H9 (cell line): Measurements from ENCODE around the gene ST6GALNAC5. TPM values are rescaled to one million over a fixed set of nuclear protein-coding genes. Genes with fewer than 3 reads are reported as not detected.

ENCODE experiments used
- DNase-seq: peaks from one replicate; pipeline ENCODE4 v3.0.0-alpha.2; 2017
- H2AFZ ChIP-seq: one replicate; pipeline ENCODE4 v1.6.1; 2013; ENCODE audit warnings: mild to moderate bottlenecking, low read length, control low read depth, moderate library complexity
- H2AK5ac ChIP-seq: 2 replicates; pipeline ENCODE4 v1.6.1; 2013; ENCODE audit warnings: low read length, control low read depth, mixed read lengths; ENCODE audit not compliant: insufficient read length
- H2BK120ac ChIP-seq: one replicate; pipeline ENCODE4 v1.6.1; 2013; ENCODE audit warnings: low read depth, mild to moderate bottlenecking, low read length, control low read depth, inconsistent platforms; ENCODE audit not compliant: poor library complexity, severe bottlenecking
- H2BK12ac ChIP-seq: 2 replicates; pipeline ENCODE4 v1.6.1; 2013; ENCODE audit warnings: low read length, control low read depth, mixed read lengths, low read depth; ENCODE audit not compliant: insufficient read length
- H2BK15ac ChIP-seq: 2 replicates; pipeline ENCODE4 v1.6.1; 2013; ENCODE audit warnings: low read depth, low read length, control low read depth
- H2BK20ac ChIP-seq: one replicate; pipeline ENCODE4 v1.6.1; 2013; ENCODE audit warnings: low read depth, mild to moderate bottlenecking, low read length, control low read depth, inconsistent platforms; ENCODE audit not compliant: poor library complexity, severe bottlenecking
- H2BK5ac ChIP-seq: 2 replicates; pipeline ENCODE4 v1.6.1; 2013; ENCODE audit warnings: low read length, control low read depth, mixed read lengths; ENCODE audit not compliant: insufficient read length
- H3K14ac ChIP-seq: 2 replicates; pipeline ENCODE4 v1.6.1; 2013; ENCODE audit warnings: low read length, control low read depth; ENCODE audit not compliant: insufficient read depth
- H3K18ac ChIP-seq: 2 replicates; pipeline ENCODE4 v1.6.1; 2013; ENCODE audit warnings: low read depth, mild to moderate bottlenecking, mixed read lengths, low read length, control low read depth; ENCODE audit not compliant: insufficient read length
- H3K23ac ChIP-seq: 2 replicates; pipeline ENCODE4 v1.6.1; 2013; ENCODE audit warnings: low read length, control low read depth, mixed read lengths, low read depth; ENCODE audit not compliant: insufficient read length
- H3K23me2 ChIP-seq: 2 replicates; pipeline ENCODE4 v1.6.1; 2013; ENCODE audit warnings: low read depth, mild to moderate bottlenecking, mixed read lengths, low read length, control low read depth; ENCODE audit not compliant: insufficient read length, poor library complexity, severe bottlenecking
- H3K27ac ChIP-seq: 2 replicates; pipeline ENCODE4 v1.5.1; 2013; ENCODE audit warnings: low read length, control low read depth, mixed read lengths, low read depth; ENCODE audit not compliant: insufficient read length
- H3K27me3 ChIP-seq: 2 replicates; pipeline ENCODE4 v1.6.1; 2013; ENCODE audit warnings: low read length, control low read depth, inconsistent platforms; ENCODE audit not compliant: insufficient read depth
- H3K4ac ChIP-seq: 2 replicates; pipeline ENCODE4 v1.6.1; 2013; ENCODE audit warnings: low read depth, mild to moderate bottlenecking, control low read depth, inconsistent platforms, low read length, moderate library complexity
- H3K4me1 ChIP-seq: 2 replicates; pipeline ENCODE4 v1.6.1; 2013; ENCODE audit warnings: low read length, control low read depth, inconsistent platforms; ENCODE audit not compliant: insufficient read depth
- H3K4me2 ChIP-seq: 2 replicates; pipeline ENCODE4 v1.6.1; 2013; ENCODE audit warnings: low read length, control low read depth, mixed read lengths; ENCODE audit not compliant: insufficient read length, insufficient read depth
- H3K56ac ChIP-seq: 2 replicates; pipeline ENCODE4 v1.6.1; 2013; ENCODE audit warnings: low read depth, mild to moderate bottlenecking, mixed read lengths, low read length, control low read depth; ENCODE audit not compliant: insufficient read length
- H3K79me1 ChIP-seq: 2 replicates; pipeline ENCODE4 v1.6.1; 2013; ENCODE audit warnings: low read depth, mild to moderate bottlenecking, moderate library complexity, low read length, control low read depth, inconsistent platforms; ENCODE audit not compliant: insufficient read depth, poor library complexity, severe bottlenecking
- H3K79me2 ChIP-seq: 2 replicates; pipeline ENCODE4 v1.6.1; 2013; ENCODE audit warnings: low read length, control low read depth, inconsistent platforms; ENCODE audit not compliant: insufficient read depth
- H3K9ac ChIP-seq: 2 replicates; pipeline ENCODE4 v1.6.1; 2013; ENCODE audit warnings: low read length, control low read depth, mixed read lengths; ENCODE audit not compliant: insufficient read length; ENCODE audit errors: extremely low read depth
- H3K9me3 ChIP-seq: one replicate; pipeline ENCODE4 v1.6.1; 2013; ENCODE audit warnings: low read depth, low read length, inconsistent platforms; ENCODE audit not compliant: control insufficient read depth
- H3T11ph ChIP-seq: one replicate; pipeline ENCODE4 v1.6.1; 2013; ENCODE audit warnings: mild to moderate bottlenecking, low read length, control low read depth, inconsistent platforms
- H4K20me1 ChIP-seq: one replicate; pipeline ENCODE4 v1.6.1; 2013; ENCODE audit not compliant: control insufficient read depth, insufficient read length, insufficient read depth
- H4K5ac ChIP-seq: 2 replicates; pipeline ENCODE4 v1.6.1; 2013; ENCODE audit warnings: low read depth, mild to moderate bottlenecking, mixed read lengths, low read length, control low read depth; ENCODE audit not compliant: insufficient read length
- H4K8ac ChIP-seq: replicated peaks from 2 replicates; pipeline ENCODE4 v1.6.1; 2013; ENCODE audit warnings: low read length, control low read depth, mixed read lengths, low read depth; ENCODE audit not compliant: insufficient read length
- H4K91ac ChIP-seq: 2 replicates; pipeline ENCODE4 v1.6.1; 2013; ENCODE audit warnings: low read depth, mild to moderate bottlenecking, moderate library complexity, mixed read lengths, low read length, control low read depth; ENCODE audit not compliant: insufficient read length
- H3K27ac Mint-ChIP-seq, 3 experiments: 2 replicates in 2 of 3; 3 replicates in 1 of 3; pipeline ENCODE4 v1.8.0; 2020 to 2021; ENCODE audit warnings: mixed read lengths in 3 of 3, mild to moderate bottlenecking in 1 of 3, moderate library complexity in 1 of 3
- H3K27me3 Mint-ChIP-seq: 2 replicates; pipeline ENCODE4 v1.8.0; 2021; ENCODE audit warnings: low read depth, mild to moderate bottlenecking, moderate library complexity, mixed read lengths
- H3K36me3 Mint-ChIP-seq, 3 experiments: 2 replicates in 2 of 3; 3 replicates in 1 of 3; pipeline ENCODE4 v1.8.0; 2020 to 2021; ENCODE audit warnings: low read depth in 3 of 3, mixed read lengths in 3 of 3; ENCODE audit not compliant: insufficient read depth in 1 of 3
- H3K4me1 Mint-ChIP-seq, 2 experiments: 2 replicates each; pipeline ENCODE4 v1.8.0; 2020; ENCODE audit warnings: mixed read lengths in 2 of 2
- H3K4me3 Mint-ChIP-seq, 2 experiments: 2 replicates in 1 of 2; 3 replicates in 1 of 2; pipeline ENCODE4 v1.8.0; 2020 to 2021; ENCODE audit warnings: mild to moderate bottlenecking in 2 of 2, mixed read lengths in 2 of 2, moderate library complexity in 1 of 2
- H3K9me3 Mint-ChIP-seq, 2 experiments: 2 replicates in 1 of 2; 3 replicates in 1 of 2; pipeline ENCODE4 v1.8.0; 2020; ENCODE audit warnings: mild to moderate bottlenecking in 2 of 2, mixed read lengths in 2 of 2, moderate library complexity in 1 of 2
- CTCF ChIP-seq: fragments of 200-600 bp; sonication (generic); conservative IDR thresholded peaks from 3 replicates; pipeline ENCODE4 v1.8.0; 2021; ENCODE audit warnings: antibody characterized with exemption, mild to moderate bottlenecking
- WGBS: extraction: QIAGEN DNeasy Blood & Tissue Kit; methylation state at CpG from one replicate; pipeline ENCODE4 v1.1.7; 2013; ENCODE audit warnings: missing lambda C conversion rate, low lambda C conversion rate, mixed read lengths; ENCODE audit not compliant: insufficient read length; ENCODE audit errors: extremely low coverage; 5-methylcytosine and 5-hydroxymethylcytosine counted together
- total RNA-seq: library from RNA; stranded (reverse); gene quantifications from 2 replicates; pipeline ENCODE4 v1.2.1, GENCODE V29; 2021

ST6GALNAC5 gene
- total RNA-seq, 1 experiment from 2014 or later: 3.3 TPM

GRCh38 chr1:77039111-77039510, 171.8 kb downstream of the ST6GALNAC5 start:
- TF ChIP-seq CTCF: no peak
- Histone ChIP-seq H2BK12ac (no peak overlapping the region), H3K4ac (no peak overlapping the region), H3K9me3 (no peaks in the 10 kb centered on the region), H2BK20ac (no peak overlapping the region), H4K5ac (no peak overlapping the region), H3K23me2 (no peaks in the 10 kb centered on the region), H2AFZ (no peak overlapping the region), H3K4me2 (no peak overlapping the region), H2BK5ac (no peak overlapping the region), H4K20me1 (no peaks in the 10 kb centered on the region), H4K8ac (no peak overlapping the region), H3K9ac (no peak overlapping the region), H2BK120ac (no peak overlapping the region), H3K27me3 (no peaks in the 10 kb centered on the region), H3K14ac (no peak overlapping the region), H3K23ac (no peak overlapping the region), H3K4me1 (no peaks in the 10 kb centered on the region), H3K27ac (no peak overlapping the region), H2AK5ac (no peak overlapping the region), H3K79me2 (no peaks in the 10 kb centered on the region), H2BK15ac (no peak overlapping the region), H3K18ac (no peak overlapping the region), H3T11ph (no peak overlapping the region), H3K79me1 (no peaks in the 10 kb centered on the region), H4K91ac (no peak overlapping the region), H3K56ac (no peak overlapping the region)
- H3K4me1 Mint-ChIP-seq: peaks cover 0 to 2% of the 10 kb centered on the region in 2 experiments; a peak in 1 of 4 replicates
- no peak for DNase-seq
- no peaks in the 10 kb centered on the region for H3K36me3 Mint-ChIP-seq
- peaks cover 2 to 4% of the 10 kb centered on the region in 2 experiments; a peak in 2 of 5 replicates for H3K9me3 Mint-ChIP-seq
- no CpG with 5 or more reads among the region's 1 CpG for WGBS
- no peak overlapping the region for H3K27ac Mint-ChIP-seq
- H3K4me3 Mint-ChIP-seq: no peak overlapping the region
- H3K27me3 Mint-ChIP-seq: no peaks in the 10 kb centered on the region
